ENCODE data around the gene MAP3K4.

- no peak for TF ChIP-seq CTCF (conservative IDR thresholded peaks at IDR 0.05; ENCODE audit: low read depth, low read length)
- TF ChIP-seq POLR2A (IDR thresholded peaks at IDR 0.05; ENCODE audit: low read depth, low read length), result no peak
- no peak for TF ChIP-seq BHLHE40 (IDR thresholded peaks at IDR 0.05; ENCODE audit: low read depth, low read length)
Measured at GRCh38 chr6:161058741-161059140, 67.2 kb downstream of the MAP3K4 start.
